HEK293T (cell line): ENCODE data around the gene COBLL1.
A peak's percentile ranks its signal among the peaks of the same experiment; 100 is the strongest.

Experiments used
- ARNT ChIP-seq: fragments of 450-650 bp; IDR thresholded peaks from 2 replicates; pipeline ENCODE4 v1.6.1; 2017; ENCODE audit warnings: mild to moderate bottlenecking
- BHLHE40 ChIP-seq: fragments of 450-650 bp; IDR thresholded peaks from 2 replicates; pipeline ENCODE4 v1.6.1; 2016; ENCODE audit warnings: mild to moderate bottlenecking, moderate library complexity, borderline replicate concordance
- CTBP1 ChIP-seq: fragments of 450-650 bp; IDR thresholded peaks from 2 replicates; pipeline ENCODE4 v1.6.1; 2016; ENCODE audit warnings: borderline replicate concordance
- ELF4 ChIP-seq: fragments of 450-650 bp; IDR thresholded peaks from 2 replicates; pipeline ENCODE4 v1.6.1; 2017; ENCODE audit warnings: antibody characterized with exemption
- FOXA1 ChIP-seq: fragments of 450-650 bp; IDR thresholded peaks from 2 replicates; pipeline ENCODE4 v1.6.1; 2016; ENCODE audit warnings: mild to moderate bottlenecking
- FOXK2 ChIP-seq: fragments of 450-650 bp; IDR thresholded peaks from 2 replicates; pipeline ENCODE4 v1.6.1; 2016; ENCODE audit warnings: mild to moderate bottlenecking
- FOXM1 ChIP-seq: fragments of 450-650 bp; IDR thresholded peaks from 2 replicates; pipeline ENCODE4 v1.6.1; 2017; ENCODE audit warnings: mild to moderate bottlenecking, borderline replicate concordance
- LEF1 ChIP-seq: fragments of 450-650 bp; IDR thresholded peaks from 2 replicates; pipeline ENCODE4 v1.6.1; 2017; ENCODE audit warnings: mild to moderate bottlenecking, borderline replicate concordance
- PKNOX1 ChIP-seq: fragments of 450-650 bp; IDR thresholded peaks from 2 replicates; pipeline ENCODE4 v1.6.1; 2016
- SP1 ChIP-seq: fragments of 450-650 bp; IDR thresholded peaks from 2 replicates; pipeline ENCODE4 v1.6.1; 2017
- SUZ12 ChIP-seq: fragments of 450-650 bp; IDR thresholded peaks from 2 replicates; pipeline ENCODE4 v1.6.1; 2016; ENCODE audit warnings: mild to moderate bottlenecking
- TARDBP ChIP-seq: fragments of 450-650 bp; IDR thresholded peaks from 2 replicates; pipeline ENCODE4 v1.6.1; 2016
- ZNF384 ChIP-seq: fragments of 450-650 bp; IDR thresholded peaks from 2 replicates; pipeline ENCODE4 v1.6.1; 2016

GRCh38 chr2:164842624-164842966 lies 972 bp upstream of the COBLL1 start:
- TF ChIP-seq FOXM1 (no peak), ZNF384 (0 out of 2 replicates have a peak, but pooled peaks have one; percentile 8), PKNOX1 (no peak), LEF1 (no peak), ELF4 (peak; percentile 42; the same call in 1 of the 2 replicates), FOXK2 (no peak), SP1 (no peak), SUZ12 (no peak), ARNT (no peak), FOXA1 (no peak), TARDBP (no peak), BHLHE40 (no peak), CTBP1 (no peak)
